GM12878 (cell line): Measurements from ENCODE around the gene PAX5.

Experiments used
- CHD4 ChIP-seq: fragments of 200-600 bp; sonication (generic); IDR thresholded peaks from 2 replicates; pipeline ENCODE4 v1.6.1; 2016; ENCODE audit warnings: mild to moderate bottlenecking
- EZH2 ChIP-seq: IDR thresholded peaks from 2 replicates; pipeline ENCODE4 v1.6.1; 2012; ENCODE audit warnings: low read depth, mild to moderate bottlenecking, control low read depth, inconsistent platforms, low read length, borderline replicate concordance; ENCODE audit not compliant: control insufficient read depth
- ZNF217 ChIP-seq: fragments of 450-650 bp; IDR thresholded peaks from 2 replicates; pipeline ENCODE4 v1.6.1; 2017; ENCODE audit warnings: antibody characterized with exemption, mild to moderate bottlenecking
- TF ChIP-seq, protein P1 (sequence below): IDR thresholded peaks from 2 replicates; pipeline ENCODE4 v1.6.1; 2012; ENCODE audit warnings: low read depth, low read length, improper control_type of control experiment
- TF ChIP-seq, protein P2 (sequence below): IDR thresholded peaks from 2 replicates; pipeline ENCODE4 v1.6.1; 2012; ENCODE audit warnings: low read length, inconsistent platforms

DNA sequence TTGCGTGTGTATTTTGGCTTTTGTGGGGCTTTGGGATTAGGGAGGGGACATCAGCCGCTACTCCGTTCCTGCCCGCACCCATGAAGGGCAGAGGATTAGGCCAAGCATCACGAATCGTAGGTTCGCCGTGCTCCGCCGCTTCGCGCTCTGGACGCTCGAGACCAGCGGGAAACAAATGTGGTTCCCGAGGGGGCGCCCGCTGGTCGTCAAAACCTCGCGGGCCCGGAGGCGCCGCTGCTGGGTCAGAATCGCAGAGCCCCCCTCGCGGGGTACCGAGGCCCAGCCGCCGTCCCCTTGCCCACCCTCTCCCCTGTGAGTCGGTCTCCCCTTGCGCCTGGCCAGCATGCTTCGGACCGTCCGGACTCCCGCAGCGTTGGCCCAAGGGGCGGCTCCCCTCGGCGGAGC is 2.3 kb upstream of the PAX5 start:
- TF ChIP-seq ZNF217 (no peak), EZH2 (no peak), CHD4 (no peak)
- TF ChIP-seq, protein P1, sequence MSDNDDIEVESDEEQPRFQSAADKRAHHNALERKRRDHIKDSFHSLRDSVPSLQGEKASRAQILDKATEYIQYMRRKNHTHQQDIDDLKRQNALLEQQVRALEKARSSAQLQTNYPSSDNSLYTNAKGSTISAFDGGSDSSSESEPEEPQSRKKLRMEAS = no peak
- TF ChIP-seq, protein P2, sequence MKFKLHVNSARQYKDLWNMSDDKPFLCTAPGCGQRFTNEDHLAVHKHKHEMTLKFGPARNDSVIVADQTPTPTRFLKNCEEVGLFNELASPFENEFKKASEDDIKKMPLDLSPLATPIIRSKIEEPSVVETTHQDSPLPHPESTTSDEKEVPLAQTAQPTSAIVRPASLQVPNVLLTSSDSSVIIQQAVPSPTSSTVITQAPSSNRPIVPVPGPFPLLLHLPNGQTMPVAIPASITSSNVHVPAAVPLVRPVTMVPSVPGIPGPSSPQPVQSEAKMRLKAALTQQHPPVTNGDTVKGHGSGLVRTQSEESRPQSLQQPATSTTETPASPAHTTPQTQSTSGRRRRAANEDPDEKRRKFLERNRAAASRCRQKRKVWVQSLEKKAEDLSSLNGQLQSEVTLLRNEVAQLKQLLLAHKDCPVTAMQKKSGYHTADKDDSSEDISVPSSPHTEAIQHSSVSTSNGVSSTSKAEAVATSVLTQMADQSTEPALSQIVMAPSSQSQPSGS = no peak
